K562 (cell line): ENCODE measurements around the gene PTGIR. TPM values are rescaled to one million over a fixed set of nuclear protein-coding genes. Genes with fewer than 3 reads are reported as not detected.

ENCODE experiments used
- ATAC-seq: fragments of 200-7000 bp; cut with Tn5 transposase; 3 replicates; pipeline ENCODE4 v1.9.1; 2020; ENCODE audit warnings: moderate library complexity
- BruUV-seq: library from RNA; stranded (reverse); fragments of 400-500 nt; replicated peaks from 2 replicates; lab custom pipeline; 2021; lab: Mats Ljungman, UMichigan
- CTCF ChIA-PET: fragments of 300-600 bp; formaldehyde crosslinking; extraction: SDS; loops from one replicate; lab custom pipeline; 2021; ENCODE audit warnings: low intra/inter-chr PET ratio; lab: Yijun Ruan, JAX
- POLR2A ChIA-PET: fragments of 300-600, 350-650 bp; sonication (Branson Sonifier 250); formaldehyde crosslinking; extraction: SDS; loops from one replicate; lab custom pipeline; 2021; ENCODE audit warnings: antibody characterized with exemption, inconsistent platforms; lab: Yijun Ruan, JAX
- DNase-seq, 4 experiments: peaks; one replicate each; pipeline versions ENCODE4 v3.0.0 to v3.0.0-alpha.2; 2011 to 2018; ENCODE audit warnings: low spot score in 3 of 4, mixed read lengths in 3 of 4; ENCODE audit errors: extremely low read depth in 1 of 4
- FAIRE-seq: peaks from 2 replicates; lab custom pipeline; 2011; peaks lifted over from hg19 to GRCh38; lab: Jason Lieb, UNC
- H2AFZ ChIP-seq: 2 replicates; pipeline ENCODE4 v1.6.0; 2011; ENCODE audit warnings: low read depth, low read length, control low read depth, inconsistent platforms
- H3K27ac ChIP-seq: fragments of 200-600 bp; 3 replicates; pipeline ENCODE4 v1.8.0; 2011; ENCODE audit warnings: low read depth, mild to moderate bottlenecking, control low read depth, inconsistent platforms, low read length, moderate library complexity, mixed read lengths; ENCODE audit errors: extremely low read depth
- H3K27me3 ChIP-seq, 2 experiments: fragments of 300-600 bp in 1 of 2; 2 replicates in 1 of 2; 3 replicates in 1 of 2; pipeline versions ENCODE4 v1.6.0 to v1.8.0; 2011; ENCODE audit warnings: inconsistent platforms in 2 of 2, low read length in 2 of 2, mild to moderate bottlenecking in 1 of 2, mixed read lengths in 1 of 2, moderate library complexity in 1 of 2; ENCODE audit not compliant: control insufficient read depth in 2 of 2, insufficient read depth in 2 of 2
- H3K36me3 ChIP-seq: fragments of 300-600 bp; 3 replicates; pipeline ENCODE4 v1.8.0; 2011; ENCODE audit warnings: mild to moderate bottlenecking, low read length, inconsistent platforms; ENCODE audit not compliant: control insufficient read depth, insufficient read depth
- H3K4me1 ChIP-seq, 2 experiments: fragments of 200-600 bp in 1 of 2; replicated peaks in 1 of 2; 2 replicates in 1 of 2; 3 replicates in 1 of 2; pipeline versions ENCODE4 v1.5.1 to v1.8.0; 2011; ENCODE audit warnings: inconsistent platforms in 2 of 2, low read length in 2 of 2, mild to moderate bottlenecking in 1 of 2, mixed read lengths in 1 of 2, moderate library complexity in 1 of 2; ENCODE audit not compliant: control insufficient read depth in 2 of 2, insufficient read depth in 2 of 2
- H3K4me2 ChIP-seq: 2 replicates; pipeline ENCODE4 v1.6.1; 2011; ENCODE audit warnings: low read length, control low read depth, inconsistent platforms, mixed read lengths; ENCODE audit not compliant: insufficient read depth
- H3K4me3 ChIP-seq: fragments of 200-600 bp; sonication (generic), shearing (Covaris generic); 2 replicates; pipeline ENCODE4 v1.5.1; 2016; ENCODE audit warnings: control low read depth, inconsistent platforms
- H3K79me2 ChIP-seq: fragments of 200-600 bp; 3 replicates; pipeline ENCODE4 v1.8.0; 2011; ENCODE audit warnings: low read length, inconsistent platforms; ENCODE audit not compliant: control insufficient read depth, insufficient read depth
- H3K9ac ChIP-seq, 2 experiments: 2 replicates each; pipeline versions ENCODE4 v1.6.0 to v1.6.1; 2011; ENCODE audit warnings: low read depth in 2 of 2, low read length in 2 of 2, control low read depth in 1 of 2, inconsistent platforms in 1 of 2, mild to moderate bottlenecking in 1 of 2, mixed read lengths in 1 of 2; ENCODE audit not compliant: insufficient read depth in 1 of 2
- H3K9me1 ChIP-seq: one replicate; pipeline ENCODE4 v1.6.0; 2011; ENCODE audit warnings: inconsistent platforms, mild to moderate bottlenecking, low read length, moderate library complexity; ENCODE audit not compliant: control insufficient read depth, insufficient read depth
- H3K9me3 ChIP-seq: replicated peaks from 2 replicates; pipeline ENCODE4 v1.5.1; 2011; ENCODE audit warnings: low read depth, low read length, inconsistent platforms; ENCODE audit not compliant: control insufficient read depth, insufficient read depth
- H4K20me1 ChIP-seq: replicated peaks from 2 replicates; pipeline ENCODE4 v1.6.1; 2011; ENCODE audit warnings: low read length, inconsistent platforms, mixed read lengths; ENCODE audit not compliant: control insufficient read depth, insufficient read depth
- BRF1 ChIP-seq: IDR thresholded peaks from 3 replicates; pipeline ENCODE4 v1.6.1; 2011; ENCODE audit warnings: borderline replicate concordance, mild to moderate bottlenecking; ENCODE audit not compliant: insufficient read length; ENCODE audit errors: extremely low read depth
- KAT2B ChIP-seq: IDR thresholded peaks from one replicate; pipeline ENCODE4 v1.6.1; 2012; ENCODE audit warnings: low read depth, mild to moderate bottlenecking, control low read depth, inconsistent platforms, low read length, moderate library complexity
- OTX1 ChIP-seq: fragments of 450-650 bp; formaldehyde crosslinking; IDR thresholded peaks from 2 replicates; pipeline ENCODE4 v1.4.0; 2022; ENCODE audit warnings: mild to moderate bottlenecking
- POLR2G ChIP-seq: fragments of 200-400 bp; formaldehyde crosslinking; IDR thresholded peaks from 2 replicates; pipeline ENCODE4 v1.6.1; 2017; ENCODE audit warnings: low read depth, mild to moderate bottlenecking, antibody characterized with exemption, low read length, moderate library complexity
- RBFOX2 ChIP-seq: fragments of 200-400 bp; formaldehyde crosslinking; IDR thresholded peaks from 2 replicates; pipeline ENCODE4 v1.6.1; 2017; ENCODE audit warnings: low read depth, mild to moderate bottlenecking, low read length, moderate library complexity
- RERE ChIP-seq: sonication (generic); formaldehyde crosslinking; IDR thresholded peaks from 2 replicates; pipeline ENCODE4 v1.8.0; 2023; ENCODE audit warnings: missing genetic modification reagents, mild to moderate bottlenecking, borderline replicate concordance
- RFX5 ChIP-seq: IDR thresholded peaks from 2 replicates; pipeline ENCODE4 v1.6.1; 2011; ENCODE audit warnings: low read depth, mild to moderate bottlenecking, improper control_type of control experiment, low read length
- TARDBP ChIP-seq: fragments of 450-650 bp; IDR thresholded peaks from 2 replicates; pipeline ENCODE4 v1.6.1; 2016
- ZNF23 ChIP-seq: fragments of 250-450 bp; sonication (Bioruptor Pico); IDR thresholded peaks from 2 replicates; pipeline ENCODE4 v1.4.0; 2020; ENCODE audit warnings: mild to moderate bottlenecking
- ZNF77 ChIP-seq: fragments of 250-450 bp; sonication (Bioruptor Pico); IDR thresholded peaks from 2 replicates; pipeline ENCODE4 v1.5.0; 2020
- WGBS: fragments of 100-300 bp; shearing (Covaris generic); methylation state at CpG from one replicate; pipeline ENCODE4 v1.1.6; 2016; ENCODE audit warnings: low coverage, mixed read lengths; ENCODE audit not compliant: insufficient coverage; ENCODE audit errors: missing lambda C conversion rate; 5-methylcytosine and 5-hydroxymethylcytosine counted together
- in situ Hi-C: fragments of 300-500 bp; cut with MboI; formaldehyde crosslinking; loops from 4 replicates; pipeline ENCODE4 v1.15.0; 2018; ENCODE audit warnings: inconsistent platforms, mixed read lengths
- intact Hi-C: fragments of 100-400 bp; cut with micrococcal nuclease; formaldehyde crosslinking; loops from 2 replicates; pipeline ENCODE4 v1.14.2; 2022
- polyA plus RNA-seq, 8 experiments: library from polyadenylated mRNA; depleted of rRNA in 4 of 8; stranded (reverse) in 5 of 8; unstranded in 3 of 8; fragments of >200 nt; fragmentation: Nextera tagmentation in 2 of 8; fragmentation: Illumina TruSeq in 1 of 8; extraction: Ambion mirVana in 2 of 8; extraction: Trizol in 1 of 8; gene quantifications; 2 replicates each; pipeline versions ENCODE4 v1.2.1 to v1.2.3, GENCODE V29; 2011 to 2014; ENCODE audit warnings: inconsistent platforms in 1 of 8, missing spikeins in 1 of 8
- total RNA-seq, 7 experiments: library from RNA; depleted of rRNA in 6 of 7; stranded (reverse); fragments of >200 nt in 6 of 7; fragmentation: Illumina TruSeq in 2 of 7; extraction: Trizol in 2 of 7; gene quantifications; 2 replicates each; pipeline versions ENCODE4 v1.2.1 to v1.2.3, GENCODE V29; 2011 to 2021; ENCODE audit warnings: low replicate concordance in 1 of 7
- TF ChIP-seq, protein P1 (sequence below): sonication (generic); formaldehyde crosslinking; IDR thresholded peaks from 2 replicates; pipeline ENCODE4 v1.9.0; 2022; ENCODE audit warnings: mild to moderate bottlenecking, missing genetic modification reagents

PTGIR gene
- total and polyA plus RNA-seq, 9 of the 15 experiments (the other 6 are each of a cell fraction or from before 2014, with no cell fraction given): 0.11 to 3.4 (median 1.1) TPM; not detected in 1

DNA sequence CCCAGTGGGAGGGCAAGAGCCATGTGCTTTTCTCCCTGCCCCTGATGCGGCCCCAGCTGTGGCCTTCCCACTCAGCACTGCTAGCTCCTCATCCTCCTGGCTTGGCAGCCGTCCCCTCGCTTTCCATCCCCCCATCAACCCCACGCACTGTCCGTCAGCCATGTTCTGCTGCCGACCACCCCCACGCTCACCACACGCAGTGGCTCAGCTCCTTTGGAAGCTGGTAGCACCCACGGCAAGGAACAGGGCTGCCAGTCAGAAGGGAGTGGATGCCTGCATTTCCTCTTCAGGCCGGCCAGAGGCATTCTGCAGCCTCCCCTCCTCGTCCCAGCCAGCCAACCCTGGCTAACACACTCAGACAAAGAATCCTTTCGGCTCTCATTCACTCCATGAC, 17.4 kb downstream of the PTGIR start:
- Histone ChIP-seq H3K4me3 (no peak overlapping the region), H3K4me1 (peaks cover 13 to 37% of the 10 kb centered on the region in 2 experiments; a peak in 4 of 5 replicates), H3K79me2 (peaks cover 36% of the 10 kb centered on the region), H3K27me3 (no peaks in the 10 kb centered on the region), H3K9ac (no peak overlapping the region), H3K27ac (no peak overlapping the region), H3K9me3 (no peaks in the 10 kb centered on the region), H3K9me1 (no peaks in the 10 kb centered on the region), H2AFZ (no peak overlapping the region), H3K36me3 (peaks cover 78% of the 10 kb centered on the region; the same call in 2 of the 3 replicates), H3K4me2 (no peak overlapping the region), H4K20me1 (peaks cover 39% of the 10 kb centered on the region)
- CTCF ChIA-PET: no interaction called here
- no peak for FAIRE-seq
- intact Hi-C loops: no loop called here
- no peak for ATAC-seq
- in situ Hi-C loops: no loop called here
- no peak for TF ChIP-seq KAT2B
- TF ChIP-seq POLR2G: peak; percentile 49
- TF ChIP-seq ZNF77 (CRISPR knock-in tag): no peak
- no peak for TF ChIP-seq RFX5
- no peak for TF ChIP-seq OTX1
- no peak for TF ChIP-seq TARDBP
- TF ChIP-seq BRF1: no peak
- TF ChIP-seq RERE: no peak
- no peak for TF ChIP-seq ZNF23 (CRISPR knock-in tag)
- TF ChIP-seq RBFOX2: peak; percentile 50
- TF ChIP-seq, protein P1, sequence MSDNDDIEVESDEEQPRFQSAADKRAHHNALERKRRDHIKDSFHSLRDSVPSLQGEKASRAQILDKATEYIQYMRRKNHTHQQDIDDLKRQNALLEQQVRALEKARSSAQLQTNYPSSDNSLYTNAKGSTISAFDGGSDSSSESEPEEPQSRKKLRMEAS (CRISPR knock-in tag): 0 out of 2 replicates have a peak, but pooled peaks have one; percentile 28
- DNase-seq: no peak
- no TSS peak for BruUV-seq
- WGBS: 93% methylated on average over 11 of the region's 12 CpGs
- POLR2A ChIA-PET: interaction anchor here (0.8 to 1.3 kb wide), 5 partner anchors 9 to 130 kb away, joined by 3 to 6 read pairs (median 3); no protein-coding TSS in a partner anchor
